KMS-11 (cell line): ENCODE measurements around the gene NAMPT.
"Not testable (repeated sequence)": the region's sequence is repeated elsewhere in the genome, so short reads cannot be mapped to it uniquely, and the experiment has no call there.

Experiments
- H2AFZ ChIP-seq: fragments of 200-600 bp; sonication (generic); 2 replicates; pipeline ENCODE4 v1.6.1; 2016; ENCODE audit warnings: antibody characterized with exemption, mixed run types, low read depth
- H3K27ac ChIP-seq: fragments of 200-600 bp; sonication (generic); 2 replicates; pipeline ENCODE4 v1.6.1; 2016; ENCODE audit warnings: mild to moderate bottlenecking, mixed run types
- H3K27me3 ChIP-seq: fragments of 200-600 bp; sonication (generic); 2 replicates; pipeline ENCODE4 v1.6.1; 2017; ENCODE audit warnings: mild to moderate bottlenecking, low read depth, mixed run types, moderate library complexity; ENCODE audit not compliant: insufficient read depth
- H3K36me3 ChIP-seq: fragments of 200-600 bp; sonication (generic); 2 replicates; pipeline ENCODE4 v1.6.1; 2017; ENCODE audit warnings: mild to moderate bottlenecking, mixed run types; ENCODE audit not compliant: insufficient read depth
- H3K4me1 ChIP-seq: fragments of 200-600 bp; sonication (generic); 2 replicates; pipeline ENCODE4 v1.6.1; 2016; ENCODE audit warnings: mild to moderate bottlenecking, low read depth, mixed run types; ENCODE audit not compliant: poor library complexity, severe bottlenecking
- H3K4me2 ChIP-seq: fragments of 200-600 bp; sonication (generic); 2 replicates; pipeline ENCODE4 v1.7.0; 2016; ENCODE audit warnings: mild to moderate bottlenecking, mixed run types
- H3K4me3 ChIP-seq: fragments of 200-600 bp; sonication (generic); IDR thresholded peaks from 2 replicates; pipeline ENCODE4 v1.6.1; 2017; ENCODE audit warnings: low read depth, low read length, mixed read lengths; ENCODE audit not compliant: insufficient read depth
- H3K79me2 ChIP-seq: fragments of 200-600 bp; sonication (generic); 2 replicates; pipeline ENCODE4 v1.6.1; 2016; ENCODE audit warnings: low read depth, mixed run types; ENCODE audit not compliant: insufficient read depth
- H3K9ac ChIP-seq: fragments of 200-600 bp; sonication (generic); 2 replicates; pipeline ENCODE4 v1.6.1; 2016; ENCODE audit warnings: mild to moderate bottlenecking, mixed run types
- H4K20me1 ChIP-seq: fragments of 200-600 bp; sonication (generic); 2 replicates; pipeline ENCODE4 v1.6.1; 2016; ENCODE audit warnings: mild to moderate bottlenecking, mixed run types; ENCODE audit not compliant: insufficient read depth
- TF ChIP-seq, protein P1 (sequence below): fragments of 200-600 bp; sonication (generic); conservative IDR thresholded peaks from 2 replicates; pipeline ENCODE4 v1.6.1; 2017; ENCODE audit warnings: low read depth, mild to moderate bottlenecking, antibody characterized with exemption, low read length, moderate library complexity, mixed read lengths

NAMPT gene

DNA sequence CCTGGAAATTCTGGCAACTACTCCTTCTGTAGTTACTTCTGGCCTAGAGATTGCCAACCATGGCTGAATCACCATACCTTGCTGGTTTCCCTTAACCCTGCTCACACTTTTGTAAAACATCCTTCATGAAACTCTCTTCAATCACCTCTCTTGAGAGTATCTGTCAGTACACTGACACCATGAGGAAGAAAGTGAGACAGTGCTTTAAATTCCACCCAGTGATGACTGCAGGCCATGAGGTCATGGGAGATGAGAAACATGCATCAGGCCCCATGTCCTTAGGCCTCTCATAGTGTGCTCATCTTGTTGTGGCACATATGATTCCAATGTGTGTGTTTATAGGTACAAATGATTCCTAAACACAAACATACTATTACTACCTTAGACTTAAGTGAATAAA, 24.6 kb upstream of the NAMPT start:
- Histone ChIP-seq H3K79me2 (no peaks in the 10 kb centered on the region), H4K20me1 (no peaks in the 10 kb centered on the region), H3K4me3 (no peak overlapping the region), H3K9ac (no peak overlapping the region), H3K27me3 (no peaks in the 10 kb centered on the region), H3K4me1 (no peaks in the 10 kb centered on the region), H3K27ac (no peak overlapping the region), H2AFZ (no peak overlapping the region), H3K4me2 (no peak overlapping the region), H3K36me3 (no peaks in the 10 kb centered on the region)
- TF ChIP-seq, protein P1, sequence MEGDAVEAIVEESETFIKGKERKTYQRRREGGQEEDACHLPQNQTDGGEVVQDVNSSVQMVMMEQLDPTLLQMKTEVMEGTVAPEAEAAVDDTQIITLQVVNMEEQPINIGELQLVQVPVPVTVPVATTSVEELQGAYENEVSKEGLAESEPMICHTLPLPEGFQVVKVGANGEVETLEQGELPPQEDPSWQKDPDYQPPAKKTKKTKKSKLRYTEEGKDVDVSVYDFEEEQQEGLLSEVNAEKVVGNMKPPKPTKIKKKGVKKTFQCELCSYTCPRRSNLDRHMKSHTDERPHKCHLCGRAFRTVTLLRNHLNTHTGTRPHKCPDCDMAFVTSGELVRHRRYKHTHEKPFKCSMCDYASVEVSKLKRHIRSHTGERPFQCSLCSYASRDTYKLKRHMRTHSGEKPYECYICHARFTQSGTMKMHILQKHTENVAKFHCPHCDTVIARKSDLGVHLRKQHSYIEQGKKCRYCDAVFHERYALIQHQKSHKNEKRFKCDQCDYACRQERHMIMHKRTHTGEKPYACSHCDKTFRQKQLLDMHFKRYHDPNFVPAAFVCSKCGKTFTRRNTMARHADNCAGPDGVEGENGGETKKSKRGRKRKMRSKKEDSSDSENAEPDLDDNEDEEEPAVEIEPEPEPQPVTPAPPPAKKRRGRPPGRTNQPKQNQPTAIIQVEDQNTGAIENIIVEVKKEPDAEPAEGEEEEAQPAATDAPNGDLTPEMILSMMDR: no peak

DNA sequence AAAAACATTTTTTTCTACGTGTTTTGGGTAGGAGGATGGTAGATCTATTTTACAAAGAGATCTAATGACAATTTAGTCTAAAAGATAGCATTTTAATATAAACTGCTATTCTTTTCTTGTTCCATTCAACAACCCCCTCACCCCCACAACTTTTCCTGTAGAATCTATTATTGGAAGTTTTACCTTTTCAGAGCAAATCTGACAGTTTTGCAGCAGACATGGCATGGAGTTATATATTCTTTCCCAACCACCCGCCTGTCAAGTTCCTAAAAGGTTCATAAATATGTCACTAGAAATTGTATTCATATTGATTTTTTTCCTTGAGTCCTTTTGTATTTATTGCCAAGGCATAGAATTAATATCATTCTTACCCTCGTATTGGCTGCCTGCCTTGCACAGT, 21.5 kb upstream of the NAMPT start:
- no peaks in the 10 kb centered on the region for H4K20me1 ChIP-seq
- H2AFZ ChIP-seq: no peak overlapping the region
- H3K9ac ChIP-seq: no peak overlapping the region
- TF ChIP-seq, protein P1: no peak
- H3K4me3 ChIP-seq: no peak overlapping the region
- H3K36me3 ChIP-seq: no peaks in the 10 kb centered on the region
- no peaks in the 10 kb centered on the region for H3K27me3 ChIP-seq
- H3K27ac ChIP-seq: no peak overlapping the region
- H3K4me2 ChIP-seq: no peak overlapping the region
- H3K79me2 ChIP-seq: no peaks in the 10 kb centered on the region
- H3K4me1 ChIP-seq: no peaks in the 10 kb centered on the region

DNA sequence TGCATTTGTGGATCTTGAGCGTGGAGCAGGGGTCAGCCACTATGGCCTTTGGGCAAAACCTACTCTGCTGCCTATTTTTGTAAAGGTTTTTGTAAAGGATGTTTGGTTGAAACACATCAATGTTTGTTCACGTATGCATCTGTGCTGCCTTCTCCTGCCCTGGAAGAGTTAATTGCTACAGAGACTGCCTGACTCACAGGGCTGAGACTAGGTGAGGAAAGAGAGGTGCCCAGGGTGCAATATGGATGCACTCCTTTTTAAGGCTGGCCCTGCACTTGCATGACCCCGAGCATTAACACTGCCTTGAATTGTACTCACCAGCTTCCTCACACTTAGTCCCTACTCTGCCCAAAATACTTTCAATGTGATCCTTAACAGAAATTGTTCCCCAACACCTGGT, 20.9 kb upstream of the NAMPT start:
- Histone ChIP-seq H2AFZ (no peak overlapping the region), H3K4me3 (no peak overlapping the region), H3K79me2 (no peaks in the 10 kb centered on the region), H4K20me1 (no peaks in the 10 kb centered on the region), H3K27ac (no peak overlapping the region), H3K4me2 (no peak overlapping the region), H3K4me1 (no peaks in the 10 kb centered on the region), H3K27me3 (no peaks in the 10 kb centered on the region), H3K36me3 (no peaks in the 10 kb centered on the region), H3K9ac (no peak overlapping the region)
- TF ChIP-seq, protein P1: no peak

DNA sequence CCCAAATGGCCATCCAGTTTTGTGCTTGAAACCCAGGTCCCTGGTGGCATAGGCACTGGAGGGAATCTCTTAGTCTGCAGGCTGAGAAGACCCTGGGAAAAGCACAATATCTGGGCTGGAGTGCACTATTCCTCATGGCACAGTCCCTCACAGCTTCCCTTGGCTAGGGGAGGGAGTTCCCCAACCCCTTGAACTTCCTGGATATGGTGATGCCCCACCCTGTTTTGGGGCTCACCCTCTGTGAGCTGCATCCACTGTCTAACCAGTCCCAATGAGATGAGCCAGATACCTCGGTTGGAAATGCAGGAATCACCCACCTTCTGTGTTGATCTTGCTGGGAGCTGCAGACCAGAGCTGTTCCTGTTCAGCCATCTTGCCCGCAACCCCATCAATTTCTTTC, 19.8 kb upstream of the NAMPT start:
- H3K27ac ChIP-seq: no peak overlapping the region
- no peaks in the 10 kb centered on the region for H3K27me3 ChIP-seq
- TF ChIP-seq, protein P1: no peak
- no peak overlapping the region for H3K4me3 ChIP-seq
- H3K9ac ChIP-seq: no peak overlapping the region
- no peaks in the 10 kb centered on the region for H3K4me1 ChIP-seq
- no peaks in the 10 kb centered on the region for H3K36me3 ChIP-seq
- no peaks in the 10 kb centered on the region for H4K20me1 ChIP-seq
- no peak overlapping the region for H3K4me2 ChIP-seq
- H2AFZ ChIP-seq: no peak overlapping the region
- no peaks in the 10 kb centered on the region for H3K79me2 ChIP-seq

DNA sequence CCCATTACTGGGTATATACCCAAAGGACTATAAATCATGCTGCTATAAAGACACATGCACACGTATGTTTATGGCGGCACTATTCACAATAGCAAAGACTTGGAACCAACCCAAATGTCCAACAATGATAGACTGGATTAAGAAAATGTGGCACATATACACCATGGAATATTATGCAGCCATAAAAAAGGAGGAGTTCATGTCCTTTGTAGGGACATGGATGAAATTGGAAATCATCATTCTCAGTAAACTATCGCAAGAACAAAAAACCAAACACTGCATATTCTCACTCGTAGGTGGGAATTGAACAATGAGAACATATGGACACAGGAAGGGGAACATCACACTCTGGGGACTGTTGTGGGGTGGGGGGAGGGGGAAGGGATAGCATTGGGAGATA, 13.8 kb upstream of the NAMPT start:
- not testable (repeated sequence) for H3K27ac ChIP-seq, H3K9ac ChIP-seq, H3K4me1 ChIP-seq, H2AFZ ChIP-seq, H3K4me3 ChIP-seq, H3K4me2 ChIP-seq, H4K20me1 ChIP-seq, H3K79me2 ChIP-seq, H3K36me3 ChIP-seq, H3K27me3 ChIP-seq

DNA sequence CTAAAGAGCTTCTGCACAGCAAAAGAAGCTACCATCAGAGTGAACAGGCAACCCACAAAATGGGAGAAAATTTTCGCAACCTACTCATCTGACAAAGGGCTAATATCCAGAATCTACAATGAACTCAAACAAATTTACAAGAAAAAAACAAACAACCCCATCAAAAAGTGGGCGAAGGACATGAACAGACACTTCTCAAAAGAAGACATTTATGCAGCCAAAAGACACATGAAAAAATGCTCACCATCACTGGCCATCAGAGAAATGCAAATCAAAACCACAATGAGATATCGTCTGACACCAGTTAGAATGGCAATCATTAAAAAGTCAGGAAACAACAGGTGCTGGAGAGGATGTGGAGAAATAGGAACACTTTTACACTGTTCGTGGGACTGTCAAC, 13.4 kb upstream of the NAMPT start:
- not testable (repeated sequence) for H3K36me3 ChIP-seq, H2AFZ ChIP-seq, H3K4me1 ChIP-seq, H3K9ac ChIP-seq, H3K4me3 ChIP-seq, H3K27ac ChIP-seq, H3K4me2 ChIP-seq, H3K27me3 ChIP-seq, H3K79me2 ChIP-seq, H4K20me1 ChIP-seq
